ENCODE measurements around the gene TTI1.

Gene TTI1

GRCh38 chr20:38024496-38024895 is 8.8 kb downstream of the TTI1 start:
- no peaks in the 10 kb centered on the region for H3K9me2 ChIP-seq (ENCODE audit: low read depth, low read length)
- H3K9ac ChIP-seq (ENCODE audit: low read length) = no peak overlapping the region
- H3F3A ChIP-seq (ENCODE audit: insufficient read depth, low read length) = no peaks in the 10 kb centered on the region
- peaks cover 8% of the 10 kb centered on the region for H3K4me1 ChIP-seq (ENCODE audit: insufficient read depth, low read length, severe bottlenecking)
- H4K20me1 ChIP-seq (ENCODE audit: insufficient read depth, low read length) = no peaks in the 10 kb centered on the region
- TF ChIP-seq CTCF (IDR thresholded peaks at IDR 0.05; ENCODE audit: low read length) = no peak
- TF ChIP-seq EZH2 (IDR thresholded peaks at IDR 0.05; ENCODE audit: borderline replicate concordance, low read length) = no peak
- H3K27ac ChIP-seq (ENCODE audit: low read depth, low read length, poor library complexity, severe bottlenecking) = no peak overlapping the region
- H3K4me2 ChIP-seq (ENCODE audit: low read length) = no peak overlapping the region
- peaks cover 71% of the 10 kb centered on the region for H3K36me3 ChIP-seq (ENCODE audit: insufficient read depth, low read length)
- peaks cover 96% of the 10 kb centered on the region for H3K79me2 ChIP-seq (ENCODE audit: insufficient read depth, low read length)
- no peak overlapping the region for H2AFZ ChIP-seq (ENCODE audit: low read length)
- H3K9me3 ChIP-seq (ENCODE audit: low read length) = peaks cover 7% of the 10 kb centered on the region
- no peak overlapping the region for H3K4me3 ChIP-seq (ENCODE audit: low read depth, low read length, poor library complexity, severe bottlenecking)
- H3K27me3 ChIP-seq (ENCODE audit: insufficient read depth, low read length) = no peaks in the 10 kb centered on the region

- Histone ChIP-seq H3K79me2 (ENCODE audit: insufficient read depth, low read length) (peaks cover 96% of the 10 kb centered on the region), H3K9ac (ENCODE audit: low read length) (no peak overlapping the region), H3K27ac (ENCODE audit: low read depth, low read length, poor library complexity, severe bottlenecking) (no peak overlapping the region), H3K36me3 (ENCODE audit: insufficient read depth, low read length) (peaks cover 71% of the 10 kb centered on the region), H3K9me2 (ENCODE audit: low read depth, low read length) (no peaks in the 10 kb centered on the region), H3K4me1 (ENCODE audit: insufficient read depth, low read length, severe bottlenecking) (peaks cover 8% of the 10 kb centered on the region), H4K20me1 (ENCODE audit: insufficient read depth, low read length) (no peaks in the 10 kb centered on the region), H3K4me3 (ENCODE audit: low read depth, low read length, poor library complexity, severe bottlenecking) (no peak overlapping the region), H3F3A (ENCODE audit: insufficient read depth, low read length) (no peaks in the 10 kb centered on the region), H3K4me2 (ENCODE audit: low read length) (no peak overlapping the region), H3K27me3 (ENCODE audit: insufficient read depth, low read length) (no peaks in the 10 kb centered on the region), H3K9me3 (ENCODE audit: low read length) (peaks cover 10% of the 10 kb centered on the region), H2AFZ (ENCODE audit: low read length) (no peak overlapping the region)
- TF ChIP-seq CTCF (IDR thresholded peaks at IDR 0.05; ENCODE audit: low read length) (no peak), EZH2 (IDR thresholded peaks at IDR 0.05; ENCODE audit: borderline replicate concordance, low read length) (no peak)
These were observed 9.9 kb downstream of the TTI1 start for GRCh38 chr20:38023181-38024001.

- Histone ChIP-seq H3K4me1 (ENCODE audit: insufficient read depth, low read length, severe bottlenecking) (peaks cover 8% of the 10 kb centered on the region), H2AFZ (ENCODE audit: low read length) (no peak overlapping the region), H3K4me2 (ENCODE audit: low read length) (no peak overlapping the region), H3K36me3 (ENCODE audit: insufficient read depth, low read length) (peaks cover 78% of the 10 kb centered on the region), H3K9ac (ENCODE audit: low read length) (no peak overlapping the region), H3K27ac (ENCODE audit: low read depth, low read length, poor library complexity, severe bottlenecking) (no peak overlapping the region), H3K79me2 (ENCODE audit: insufficient read depth, low read length) (peaks cover 76% of the 10 kb centered on the region), H3K9me2 (ENCODE audit: low read depth, low read length) (no peaks in the 10 kb centered on the region), H3K27me3 (ENCODE audit: insufficient read depth, low read length) (no peaks in the 10 kb centered on the region), H3F3A (ENCODE audit: insufficient read depth, low read length) (no peaks in the 10 kb centered on the region), H3K4me3 (ENCODE audit: low read depth, low read length, poor library complexity, severe bottlenecking) (no peak overlapping the region), H4K20me1 (ENCODE audit: insufficient read depth, low read length) (no peaks in the 10 kb centered on the region), H3K9me3 (ENCODE audit: low read length) (peaks cover 15% of the 10 kb centered on the region)
- TF ChIP-seq EZH2 (IDR thresholded peaks at IDR 0.05; ENCODE audit: borderline replicate concordance, low read length) (no peak), CTCF (IDR thresholded peaks at IDR 0.05; ENCODE audit: low read length) (no peak)
These were observed 12.0 kb downstream of the TTI1 start for GRCh38 chr20:38021087-38021772.
